GM12872 (cell line): Measurements from ENCODE around the gene RIIAD1.
A peak's percentile ranks its signal among the peaks of the same experiment; 100 is the strongest.

ENCODE experiments used
- TF ChIP-seq, protein P1 (sequence below): IDR thresholded peaks from 3 replicates; pipeline ENCODE4 v1.5.1; 2011; ENCODE audit warnings: low read depth, mild to moderate bottlenecking, low read length, moderate library complexity; ENCODE audit not compliant: insufficient read depth

Gene RIIAD1

DNA sequence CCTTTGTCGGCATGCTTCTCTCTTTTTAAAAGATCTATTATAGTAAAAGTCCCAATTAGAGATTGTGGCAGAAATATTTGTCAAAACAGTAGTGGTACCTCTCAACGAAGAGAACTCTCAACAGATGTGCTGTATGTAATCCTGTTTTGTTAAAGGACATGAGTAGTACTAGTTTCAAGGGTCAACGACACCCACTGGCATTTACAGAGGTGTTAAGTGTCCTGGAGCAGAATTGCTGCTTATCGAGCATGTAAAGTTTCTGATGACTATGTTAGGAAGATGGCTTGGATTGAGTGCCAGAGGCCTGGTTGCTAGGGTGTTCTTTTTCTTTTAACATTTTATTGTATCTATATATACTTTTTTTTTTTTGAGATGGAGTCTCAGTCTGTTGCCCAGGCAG, 31.8 kb upstream of the RIIAD1 start:
- TF ChIP-seq, protein P1, sequence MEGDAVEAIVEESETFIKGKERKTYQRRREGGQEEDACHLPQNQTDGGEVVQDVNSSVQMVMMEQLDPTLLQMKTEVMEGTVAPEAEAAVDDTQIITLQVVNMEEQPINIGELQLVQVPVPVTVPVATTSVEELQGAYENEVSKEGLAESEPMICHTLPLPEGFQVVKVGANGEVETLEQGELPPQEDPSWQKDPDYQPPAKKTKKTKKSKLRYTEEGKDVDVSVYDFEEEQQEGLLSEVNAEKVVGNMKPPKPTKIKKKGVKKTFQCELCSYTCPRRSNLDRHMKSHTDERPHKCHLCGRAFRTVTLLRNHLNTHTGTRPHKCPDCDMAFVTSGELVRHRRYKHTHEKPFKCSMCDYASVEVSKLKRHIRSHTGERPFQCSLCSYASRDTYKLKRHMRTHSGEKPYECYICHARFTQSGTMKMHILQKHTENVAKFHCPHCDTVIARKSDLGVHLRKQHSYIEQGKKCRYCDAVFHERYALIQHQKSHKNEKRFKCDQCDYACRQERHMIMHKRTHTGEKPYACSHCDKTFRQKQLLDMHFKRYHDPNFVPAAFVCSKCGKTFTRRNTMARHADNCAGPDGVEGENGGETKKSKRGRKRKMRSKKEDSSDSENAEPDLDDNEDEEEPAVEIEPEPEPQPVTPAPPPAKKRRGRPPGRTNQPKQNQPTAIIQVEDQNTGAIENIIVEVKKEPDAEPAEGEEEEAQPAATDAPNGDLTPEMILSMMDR, result no peak

- TF ChIP-seq, protein P1, result no peak
Measured at GRCh38 chr1:151692226-151692625, 29.1 kb upstream of the RIIAD1 start.

- TF ChIP-seq, protein P1, result peak; percentile 64
Measured at GRCh38 chr1:151693057-151693651, 28.2 kb upstream of the RIIAD1 start.

GRCh38 chr1:151701515-151701914, 19.8 kb upstream of the RIIAD1 start:
- TF ChIP-seq, protein P1, result no peak

GRCh38 chr1:151702936-151703335, 18.4 kb upstream of the RIIAD1 start:
- TF ChIP-seq, protein P1, result no peak

- TF ChIP-seq, protein P1, result no peak
Measured at GRCh38 chr1:151703813-151704212, 17.5 kb upstream of the RIIAD1 start.

GRCh38 chr1:151704246-151704645, 17.1 kb upstream of the RIIAD1 start:
- TF ChIP-seq, protein P1, result no peak

- TF ChIP-seq, protein P1, result no peak
Measured at GRCh38 chr1:151705146-151705545, 16.2 kb upstream of the RIIAD1 start.
